AG08396 (cell line): ENCODE results near the gene SOST.
"Not testable (repeated sequence)": the region's sequence is repeated elsewhere in the genome, so short reads cannot be mapped to it uniquely, and the experiment has no call there.

ENCODE experiments used
- DNase-seq: peaks from one replicate; pipeline ENCODE4 v3.0.0; 2012; ENCODE audit warnings: low spot score, mixed read lengths

Gene SOST

GRCh38 chr17:43758497-43759174 lies at the start of gene SOST:
Gene SOST, minus strand, starts transcription at chr17:43758791. Its CDS starts 50 bp downstream, at chr17:43758741.
- no peak for DNase-seq

- no peak for DNase-seq
Measured at GRCh38 chr17:43808076-43808475, 49.5 kb upstream of the SOST start.

DNA sequence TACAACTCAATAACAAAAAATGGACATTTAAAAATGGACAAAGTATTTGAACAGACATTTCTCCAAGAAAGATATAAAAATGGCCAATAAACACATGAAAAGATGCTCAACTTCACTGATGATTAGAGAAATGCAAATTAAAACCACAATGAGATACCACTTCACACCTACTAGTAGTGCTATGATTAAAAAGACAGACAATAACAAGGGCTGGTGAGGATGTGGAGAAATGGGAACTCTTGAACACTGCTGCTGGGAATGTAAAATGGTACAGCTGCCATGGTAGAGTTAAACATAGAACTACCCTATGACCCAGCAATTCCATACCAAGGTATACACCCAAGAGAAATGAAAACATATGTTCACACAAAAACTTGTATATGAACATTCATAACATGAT lies 46.5 kb upstream of the SOST start:
- no peak for DNase-seq

- DNase-seq, result no peak
Measured at GRCh38 chr17:43803758-43804157, 45.2 kb upstream of the SOST start.

DNA sequence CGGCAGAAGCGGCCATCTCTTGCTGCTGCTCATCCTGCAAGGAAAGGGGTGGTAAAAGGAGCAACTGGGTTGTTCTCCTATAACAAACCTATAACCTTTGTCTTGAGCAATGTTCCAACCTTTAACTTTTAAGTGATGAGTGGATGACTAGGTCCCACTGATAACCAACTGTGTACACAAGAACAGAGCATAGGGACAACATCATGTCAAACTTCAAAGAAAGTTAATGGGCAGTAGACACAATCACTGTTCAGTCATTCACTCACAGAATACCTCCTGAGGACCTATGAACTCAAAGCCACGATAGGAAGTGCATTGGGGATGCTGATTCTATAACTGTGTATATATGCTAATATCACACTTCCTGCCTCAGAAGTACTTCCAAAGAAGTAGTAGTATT lies 43.3 kb upstream of the SOST start:
- DNase-seq, result no peak

- DNase-seq, result no peak
Measured at GRCh38 chr17:43800736-43801135, 42.1 kb upstream of the SOST start.

- no peak for DNase-seq
Measured at GRCh38 chr17:43799047-43799446, 40.5 kb upstream of the SOST start.

DNA sequence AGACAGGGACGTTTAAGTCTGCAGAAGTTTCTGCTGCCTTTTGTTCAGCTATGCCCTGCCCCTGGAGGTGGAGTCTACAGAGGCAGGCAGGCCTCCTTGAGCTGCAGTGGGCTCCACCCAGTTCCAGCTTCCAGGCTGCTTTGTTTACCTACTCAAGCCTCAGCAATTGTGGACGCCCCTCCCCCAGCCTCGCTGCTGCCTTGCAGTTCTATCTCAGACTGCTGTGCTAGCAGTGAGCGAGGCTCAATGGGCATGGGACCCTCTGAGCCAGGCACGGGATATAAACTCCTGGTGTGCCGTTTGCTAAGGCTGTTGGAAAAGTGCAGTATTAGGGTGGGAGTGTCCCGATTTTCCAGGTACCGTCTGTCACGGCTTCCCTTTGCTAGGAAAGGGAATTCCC lies 39.4 kb upstream of the SOST start:
- DNase-seq, result not testable (repeated sequence)

DNA sequence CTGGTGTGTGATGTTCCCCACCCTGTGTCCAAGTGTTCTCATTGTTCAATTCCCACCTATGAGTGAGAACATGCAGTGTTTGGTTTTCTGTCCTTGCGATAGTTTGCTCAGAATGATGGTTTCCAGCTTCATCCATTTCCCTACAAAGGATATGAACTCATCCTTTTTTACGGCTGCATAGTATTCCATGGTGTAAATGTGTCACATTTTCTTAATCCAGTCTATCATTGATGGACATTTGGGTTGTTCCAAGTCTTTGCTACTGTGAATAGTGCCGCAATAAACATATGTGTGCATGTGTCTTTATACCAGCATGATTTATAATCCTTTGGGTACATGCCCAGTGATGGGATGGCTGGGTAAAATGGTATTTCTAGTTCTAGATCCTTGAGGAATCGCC lies 34.1 kb upstream of the SOST start:
- DNase-seq, result not testable (repeated sequence)

DNA sequence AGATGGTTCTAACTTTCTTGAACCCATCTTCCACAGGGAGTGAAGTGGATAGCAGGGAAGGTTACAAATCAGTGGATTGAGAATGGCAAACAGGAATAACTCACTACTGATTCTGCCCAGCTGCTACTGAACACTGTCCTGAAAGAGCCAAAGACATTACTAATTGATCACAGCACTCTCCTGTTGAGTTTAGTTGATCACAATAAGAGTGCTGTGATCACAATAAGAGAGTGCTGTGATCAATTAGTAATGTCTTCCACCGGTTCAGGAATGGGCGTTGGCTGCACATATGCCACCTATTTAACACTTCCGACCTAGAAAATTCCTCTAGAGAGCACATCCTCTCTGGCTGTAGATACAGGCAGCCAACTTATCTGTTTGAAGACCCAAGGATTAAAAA lies 33.0 kb upstream of the SOST start:
- peak; percentile 34 for DNase-seq

DNA sequence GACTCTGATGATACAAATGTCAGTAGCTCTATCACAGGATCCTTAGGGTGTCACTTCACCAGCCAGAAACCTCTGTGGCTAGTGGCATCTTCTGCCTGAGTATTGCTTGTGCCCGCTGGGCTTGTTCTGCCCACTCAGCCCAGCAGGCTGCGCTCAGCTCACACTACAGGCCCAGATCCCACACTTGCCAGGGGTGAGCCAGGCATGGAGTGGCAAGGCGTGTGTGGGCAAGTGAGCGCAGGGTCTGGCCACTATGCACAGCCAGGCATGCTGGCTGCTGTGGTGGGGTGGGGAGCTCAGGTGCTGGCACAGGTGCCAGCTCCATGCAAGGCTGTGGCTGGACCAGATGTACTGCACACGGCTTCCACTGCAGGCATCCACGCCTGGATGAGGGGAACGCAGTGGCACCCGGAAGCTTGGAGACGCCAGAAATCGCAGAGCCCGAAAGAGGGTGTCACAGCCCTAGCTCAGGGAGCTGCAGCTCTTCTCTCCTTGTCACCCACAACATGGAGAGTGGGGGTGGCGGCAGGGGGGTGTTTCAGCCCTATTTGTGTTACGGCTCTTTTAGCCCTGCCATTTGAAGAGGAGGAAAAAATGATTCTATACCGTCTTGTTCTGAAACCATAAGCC lies 31.8 kb upstream of the SOST start:
- no peak for DNase-seq

DNA sequence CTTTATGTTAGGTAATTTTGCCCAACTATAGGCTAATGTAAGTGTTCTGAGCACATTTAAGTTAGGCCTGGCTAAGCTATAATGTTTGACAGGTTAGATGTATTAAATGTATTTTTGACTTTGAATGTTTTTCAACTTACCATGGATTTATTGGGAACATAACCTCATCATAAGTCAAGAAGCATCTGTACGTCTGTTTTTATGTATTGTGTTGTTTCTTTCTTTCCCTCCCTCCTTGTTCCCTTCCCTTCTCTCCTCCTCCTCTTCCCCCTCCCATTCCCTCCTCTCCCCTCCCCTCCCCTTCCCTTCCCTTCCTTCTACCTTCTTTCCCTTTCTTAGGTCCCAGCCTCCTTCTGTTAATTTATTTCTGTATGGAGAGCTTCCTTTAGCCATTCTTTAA lies 30.9 kb upstream of the SOST start:
- no peak for DNase-seq

- DNase-seq, result no peak
Measured at GRCh38 chr17:43788540-43788939, 29.9 kb upstream of the SOST start.

- no peak for DNase-seq
Measured at GRCh38 chr17:43787728-43788127, 29.1 kb upstream of the SOST start.

- peak; percentile 63 for DNase-seq
Measured at GRCh38 chr17:43784628-43785101, 26.1 kb upstream of the SOST start.

GRCh38 chr17:43784068-43784467 lies 25.5 kb upstream of the SOST start:
- DNase-seq, result no peak

- no peak for DNase-seq
Measured at GRCh38 chr17:43782913-43783680, 24.5 kb upstream of the SOST start.

DNA sequence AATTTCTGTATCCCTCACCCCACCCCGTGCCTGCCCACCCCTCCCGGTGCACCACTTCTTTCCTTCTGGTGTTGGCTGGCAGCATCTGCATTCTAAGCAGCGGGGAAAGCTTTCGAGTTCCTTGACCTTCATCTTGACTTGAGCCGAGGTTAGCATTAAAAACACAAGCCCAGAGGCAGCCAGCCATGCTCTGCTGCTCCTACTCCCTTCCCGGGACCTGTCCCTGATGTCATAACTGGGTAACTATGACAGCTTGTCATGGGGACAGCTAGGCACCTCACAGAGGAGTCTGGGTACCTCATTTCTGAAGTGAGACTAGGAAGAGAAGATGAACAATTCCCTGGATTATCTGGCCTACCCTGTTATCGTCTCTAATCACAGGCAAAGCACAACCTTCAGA lies 21.5 kb upstream of the SOST start, which contains the start of gene CFAP97D1:
TSS of gene CFAP97D1 (plus strand) at position 301 of the 400 bp plus-strand sequence. CDS start at position 329, 28 bp downstream.
- DNase-seq, result no peak

- no peak for DNase-seq
Measured at GRCh38 chr17:43779145-43780125, 20.8 kb upstream of the SOST start.

DNA sequence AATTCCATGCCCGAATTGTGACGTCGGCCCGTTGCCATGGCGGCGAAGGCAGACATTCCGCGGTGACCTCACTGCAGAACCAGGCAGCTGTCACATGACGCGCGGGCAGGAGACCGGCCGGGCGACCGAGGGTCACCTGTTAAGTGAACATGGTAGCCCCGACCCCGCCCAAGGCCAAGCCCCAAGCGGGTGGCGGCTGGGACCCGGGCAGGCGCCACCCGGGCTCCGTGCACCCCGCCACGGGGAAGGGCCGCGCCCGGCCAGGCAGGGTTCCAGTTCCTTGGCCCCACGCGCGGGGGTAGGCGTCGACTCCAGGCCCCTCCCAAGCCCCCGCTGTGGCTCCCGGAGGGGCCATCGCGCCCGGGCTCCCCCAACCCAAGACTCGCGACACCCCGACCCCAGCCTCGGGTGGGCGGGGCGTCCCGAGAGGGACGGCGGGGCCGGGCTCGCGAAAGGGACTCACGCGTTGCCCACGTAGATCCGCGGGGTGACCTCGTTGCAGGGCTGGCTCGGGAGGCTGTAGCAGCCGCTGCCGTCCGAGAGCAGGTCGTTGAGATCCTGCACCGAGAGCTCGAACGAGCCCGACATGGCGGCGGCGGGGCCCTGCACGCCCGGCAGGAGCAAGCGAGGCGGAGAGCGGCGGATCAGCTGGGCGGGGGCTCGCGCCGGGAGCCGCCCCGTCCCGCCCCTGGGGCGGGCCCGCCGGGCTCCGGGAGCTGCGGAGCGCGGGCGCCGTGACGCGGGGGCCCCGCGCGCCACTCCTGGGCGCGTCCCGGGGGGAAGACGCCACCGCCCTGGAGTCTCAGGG lies 19.9 kb upstream of the SOST start, which contains the start of gene DUSP3:
TSS of gene DUSP3 (minus strand) at position 641 of the 808 bp plus-strand sequence. CDS start at position 588, 53 bp downstream.
- DNase-seq, result peak; percentile 96
